H1 (cell line): ENCODE measurements around the gene TRIOBP. TPM values are rescaled to one million over a fixed set of nuclear protein-coding genes. Genes with fewer than 3 reads are reported as not detected.

ENCODE experiments used
- CTCF ChIA-PET: fragments of 300-600 bp; sonication (Branson Sonifier 250); formaldehyde crosslinking; loops from one replicate; lab custom pipeline; 2021; ENCODE audit not compliant: partially characterized antibody; lab: Charles Lee
- POLR2A ChIA-PET: fragments of 300-600 bp; sonication (Branson Sonifier 250); formaldehyde crosslinking; loops from one replicate; lab custom pipeline; 2021; ENCODE audit warnings: inconsistent platforms; ENCODE audit not compliant: partially characterized antibody; lab: Charles Lee
- DNase-seq, 2 experiments: peaks; one replicate each; pipeline versions ENCODE4 v3.0.0 to v3.0.0-alpha.2; 2010 to 2022; ENCODE audit warnings: low spot score in 2 of 2, low read depth in 1 of 2, mixed read lengths in 1 of 2
- FAIRE-seq: peaks from 2 replicates; lab custom pipeline; 2011; peaks lifted over from hg19 to GRCh38; lab: Jason Lieb, UNC
- H2AFZ ChIP-seq: 2 replicates; pipeline ENCODE4 v1.8.1; 2012; ENCODE audit warnings: low read length, inconsistent platforms
- H2AK5ac ChIP-seq: 2 replicates; pipeline ENCODE4 v1.6.1; 2013; ENCODE audit warnings: low read depth, low read length
- H2BK120ac ChIP-seq: replicated peaks from 2 replicates; pipeline ENCODE3; 2013; ENCODE audit warnings: low read depth, low read length, inconsistent platforms
- H2BK12ac ChIP-seq: 2 replicates; pipeline ENCODE4 v1.6.1; 2013; ENCODE audit warnings: low read depth, low read length
- H2BK15ac ChIP-seq: 2 replicates; pipeline ENCODE4 v1.6.1; 2013; ENCODE audit warnings: low read length
- H2BK20ac ChIP-seq: 2 replicates; pipeline ENCODE4 v1.6.1; 2013; ENCODE audit warnings: low read length
- H2BK5ac ChIP-seq: 2 replicates; pipeline ENCODE4 v1.6.1; 2013; ENCODE audit warnings: low read depth, low read length
- H3K14ac ChIP-seq: 2 replicates; pipeline ENCODE4 v1.6.1; 2013; ENCODE audit warnings: inconsistent platforms; ENCODE audit not compliant: insufficient read length
- H3K18ac ChIP-seq: 2 replicates; pipeline ENCODE4 v1.6.1; 2013; ENCODE audit warnings: low read length; ENCODE audit errors: extremely low read depth
- H3K23ac ChIP-seq: 2 replicates; pipeline ENCODE4 v1.6.1; 2013; ENCODE audit warnings: inconsistent platforms; ENCODE audit not compliant: insufficient read length
- H3K23me2 ChIP-seq: 2 replicates; pipeline ENCODE4 v1.6.1; 2013; ENCODE audit warnings: low read depth, low read length
- H3K27ac ChIP-seq: 2 replicates; pipeline ENCODE4 v1.6.1; 2011; ENCODE audit warnings: low read depth, low read length, inconsistent platforms
- H3K27me3 ChIP-seq, 4 experiments: replicated peaks in 1 of 4; 1 replicate in 1 of 4; 2 replicates in 3 of 4; pipeline versions ENCODE4 v1.6.1 to v1.8.1; 2011 to 2013; ENCODE audit warnings: low read length in 3 of 4, mild to moderate bottlenecking in 3 of 4, inconsistent platforms in 2 of 4, mixed read lengths in 2 of 4, moderate library complexity in 1 of 4; ENCODE audit not compliant: control insufficient read depth in 3 of 4, insufficient read depth in 3 of 4; ENCODE audit errors: extremely low read depth in 1 of 4
- H3K36me3 ChIP-seq, 4 experiments: 2 replicates each; pipeline versions ENCODE4 v1.6.1 to v1.8.1; 2011 to 2013; ENCODE audit warnings: mild to moderate bottlenecking in 4 of 4, low read length in 3 of 4, moderate library complexity in 2 of 4, control low read depth in 1 of 4, inconsistent platforms in 1 of 4; ENCODE audit not compliant: insufficient read depth in 4 of 4, control insufficient read depth in 2 of 4
- H3K4ac ChIP-seq: replicated peaks from 2 replicates; pipeline ENCODE3; 2013; ENCODE audit warnings: low read length, low read depth, mixed read lengths, inconsistent platforms; ENCODE audit not compliant: insufficient read length
- H3K4me1 ChIP-seq, 4 experiments: replicated peaks in 1 of 4; 1 replicate in 1 of 4; 2 replicates in 3 of 4; pipeline versions ENCODE4 v1.6.1 to v1.8.1; 2011 to 2013; ENCODE audit warnings: low read length in 3 of 4, inconsistent platforms in 2 of 4, mixed read lengths in 1 of 4; ENCODE audit not compliant: insufficient read depth in 4 of 4, control insufficient read depth in 3 of 4
- H3K4me2 ChIP-seq, 2 experiments: 2 replicates each; pipeline versions ENCODE4 v1.6.1 to v1.8.1; 2011 to 2013; ENCODE audit warnings: low read depth in 2 of 2, low read length in 2 of 2, control low read depth in 1 of 2, inconsistent platforms in 1 of 2, mild to moderate bottlenecking in 1 of 2; ENCODE audit not compliant: insufficient read depth in 1 of 2
- H3K4me3 ChIP-seq, 4 experiments: fragments of 200-600, 300-600 bp in 1 of 4; sonication (generic), shearing (Covaris generic), sonication (Bioruptor Twin) in 1 of 4; 2 replicates each; pipeline versions ENCODE4 v1.5.1 to v1.8.1; 2011 to 2016; ENCODE audit warnings: low read length in 4 of 4, low read depth in 3 of 4, control low read depth in 2 of 4, inconsistent platforms in 2 of 4, mild to moderate bottlenecking in 2 of 4, mixed read lengths in 1 of 4, moderate library complexity in 1 of 4; ENCODE audit not compliant: insufficient read depth in 2 of 4; ENCODE audit errors: extremely low read depth in 1 of 4
- H3K56ac ChIP-seq: replicated peaks from 2 replicates; pipeline ENCODE3; 2013; ENCODE audit warnings: low read depth, mild to moderate bottlenecking, mixed read lengths, low read length, inconsistent platforms; ENCODE audit not compliant: insufficient read length
- H3K79me1 ChIP-seq: 2 replicates; pipeline ENCODE4 v1.6.1; 2013; ENCODE audit warnings: low read depth, low read length, control low read depth
- H3K79me2 ChIP-seq, 2 experiments: 2 replicates each; pipeline versions ENCODE4 v1.6.1 to v1.8.1; 2012 to 2013; ENCODE audit warnings: low read length in 2 of 2, mild to moderate bottlenecking in 2 of 2, inconsistent platforms in 1 of 2; ENCODE audit not compliant: insufficient read depth in 2 of 2, control insufficient read depth in 1 of 2
- H3K9ac ChIP-seq, 4 experiments: replicated peaks in 1 of 4; 1 replicate in 1 of 4; 2 replicates in 3 of 4; pipeline versions ENCODE4 v1.6.1 to v1.8.1; 2011 to 2013; ENCODE audit warnings: low read depth in 3 of 4, low read length in 3 of 4, control low read depth in 2 of 4, mild to moderate bottlenecking in 2 of 4, moderate library complexity in 2 of 4, inconsistent platforms in 1 of 4; ENCODE audit errors: extremely low read depth in 1 of 4
- H3K9me3 ChIP-seq, 2 experiments: 2 replicates each; pipeline versions ENCODE4 v1.6.1 to v1.8.1; 2012 to 2013; ENCODE audit warnings: mild to moderate bottlenecking in 2 of 2, moderate library complexity in 2 of 2, control low read depth in 1 of 2, inconsistent platforms in 1 of 2, low read depth in 1 of 2, low read length in 1 of 2, mixed read lengths in 1 of 2; ENCODE audit not compliant: insufficient read depth in 2 of 2
- H4K20me1 ChIP-seq, 2 experiments: replicated peaks in 1 of 2; 2 replicates each; pipeline versions ENCODE3 to v1.8.1; 2011 to 2013; ENCODE audit warnings: inconsistent platforms in 2 of 2, low read length in 2 of 2, mild to moderate bottlenecking in 1 of 2; ENCODE audit not compliant: insufficient read depth in 2 of 2, control insufficient read depth in 1 of 2
- H4K5ac ChIP-seq: 2 replicates; pipeline ENCODE4 v1.6.1; 2013; ENCODE audit warnings: low read length, low read depth, mixed read lengths, inconsistent platforms; ENCODE audit not compliant: insufficient read length
- H4K8ac ChIP-seq: 2 replicates; pipeline ENCODE4 v1.8.0; 2013; ENCODE audit warnings: mild to moderate bottlenecking, moderate library complexity, low read length, inconsistent platforms; ENCODE audit not compliant: insufficient read depth; ENCODE audit errors: extremely low read depth
- H4K91ac ChIP-seq: replicated peaks from 2 replicates; pipeline ENCODE3; 2013; ENCODE audit warnings: low read length, mixed read lengths, inconsistent platforms; ENCODE audit not compliant: insufficient read length
- BACH1 ChIP-seq: IDR thresholded peaks from 2 replicates; pipeline ENCODE4 v1.6.1; 2012; ENCODE audit warnings: low read length, improper control_type of control experiment
- CHD1 ChIP-seq: IDR thresholded peaks from 2 replicates; pipeline ENCODE4 v1.6.1; 2012; ENCODE audit warnings: low read depth, low read length, improper control_type of control experiment
- FOSL1 ChIP-seq: IDR thresholded peaks from 2 replicates; pipeline ENCODE4 v1.6.1; 2011; ENCODE audit warnings: mild to moderate bottlenecking, low read depth, low read length, moderate library complexity; ENCODE audit not compliant: insufficient read depth
- GTF2F1 ChIP-seq: IDR thresholded peaks from 2 replicates; pipeline ENCODE4 v1.6.1; 2012; ENCODE audit warnings: low read depth, low read length, improper control_type of control experiment, borderline replicate concordance
- HDAC2 ChIP-seq, 2 experiments: fragments of 300-600 bp in 1 of 2; sonication (generic) in 1 of 2; IDR thresholded peaks; 2 replicates each; pipeline ENCODE4 v1.6.1; 2011 to 2012; ENCODE audit warnings: low read depth in 2 of 2, low read length in 2 of 2, mild to moderate bottlenecking in 2 of 2, moderate library complexity in 2 of 2, borderline replicate concordance in 1 of 2, inconsistent platforms in 1 of 2
- MAFK ChIP-seq: IDR thresholded peaks from 2 replicates; pipeline ENCODE4 v1.6.1; 2012; ENCODE audit warnings: low read depth, mild to moderate bottlenecking, improper control_type of control experiment, low read length
- RFX5 ChIP-seq: IDR thresholded peaks from 2 replicates; pipeline ENCODE4 v1.6.1; 2011; ENCODE audit warnings: low read depth, low read length, improper control_type of control experiment, borderline replicate concordance
- SRF ChIP-seq: IDR thresholded peaks from 2 replicates; pipeline ENCODE4 v1.6.1; 2011; ENCODE audit warnings: mild to moderate bottlenecking, low read depth, low read length, moderate library complexity
- YY1 ChIP-seq: IDR thresholded peaks from 2 replicates; pipeline ENCODE4 v1.6.1; 2011; ENCODE audit warnings: low read depth, mild to moderate bottlenecking, low read length
- WGBS, 2 experiments: shearing (Covaris generic) in 1 of 2; methylation state at CpG; one replicate each; pipeline versions ENCODE4 v1.1.6 to v1.1.7; 2013 to 2015; ENCODE audit warnings: low lambda C conversion rate in 2 of 2, mixed read lengths in 2 of 2, inconsistent platforms in 1 of 2, low coverage in 1 of 2, missing lambda C conversion rate in 1 of 2; ENCODE audit not compliant: insufficient replicate concordance in 2 of 2, insufficient coverage in 1 of 2, insufficient read length in 1 of 2; ENCODE audit errors: extremely low coverage in 1 of 2, missing lambda C conversion rate in 1 of 2; 5-methylcytosine and 5-hydroxymethylcytosine counted together
- polyA plus RNA-seq, 7 experiments: library from polyadenylated mRNA; depleted of rRNA in 3 of 7; stranded (reverse) in 5 of 7; unstranded in 2 of 7; fragments of >200 nt in 5 of 7; fragments of 200-250 nt in 2 of 7; gene quantifications; 1 replicate in 5 of 7; 2 replicates in 1 of 7; 4 replicates in 1 of 7; pipeline versions ENCODE4 v1.2.1 to v1.2.3, GENCODE V29; 2011 to 2013; ENCODE audit warnings: missing spikeins in 2 of 7, mixed read lengths in 2 of 7
- total RNA-seq: library from RNA; stranded (reverse); fragmentation: NEBNext Ultra II Directional; extraction: Animal tissue kit (Norgen Biotek cat#: 25700); gene quantifications from 2 replicates; pipeline ENCODE4 v1.2.1, GENCODE V29; 2021
- TF ChIP-seq, protein P1 (sequence below): IDR thresholded peaks from 2 replicates; pipeline ENCODE4 v1.6.1; 2012; ENCODE audit warnings: inconsistent platforms
- TF ChIP-seq, protein P2 (sequence below), 3 experiments: IDR thresholded peaks; 1 replicate in 2 of 3; 2 replicates in 1 of 3; pipeline versions ENCODE4 v1.5.1 to v1.6.1; 2011; ENCODE audit warnings: low read length in 3 of 3, mild to moderate bottlenecking in 3 of 3, inconsistent platforms in 2 of 3, low read depth in 1 of 3, moderate library complexity in 1 of 3; ENCODE audit not compliant: insufficient read depth in 1 of 3; ENCODE audit errors: control extremely low read depth in 1 of 3

Gene TRIOBP
- total and polyA plus RNA-seq, 2 of the 8 experiments (the other 6 are each of a cell fraction or from before 2014, with no cell fraction given) = 18.2 to 27.3 TPM

DNA sequence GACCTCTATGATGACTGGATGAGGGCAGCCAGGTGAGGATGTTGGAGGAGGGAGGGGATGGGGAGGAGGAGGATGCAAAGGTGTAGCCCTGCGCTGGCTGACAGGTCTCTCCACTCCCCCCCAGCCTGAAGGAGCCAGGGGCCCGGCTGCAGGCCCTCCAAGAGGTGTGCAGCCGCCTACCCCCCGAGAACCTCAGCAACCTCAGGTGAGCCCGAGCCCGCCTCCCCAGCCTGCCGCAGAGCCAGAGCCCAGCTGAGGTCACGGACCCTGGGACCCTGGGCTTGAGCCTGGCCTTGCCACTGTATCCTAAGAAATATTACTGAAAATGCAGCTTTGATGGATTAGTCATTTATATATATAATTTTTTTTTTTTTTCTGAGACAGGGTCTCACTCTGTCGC lies 49.5 kb upstream of the TRIOBP start:
- Histone ChIP-seq H3K79me1 (no peaks in the 10 kb centered on the region), H3K27ac (no peak overlapping the region), H2BK15ac (no peak overlapping the region), H3K23ac (no peak overlapping the region), H2BK20ac (no peak overlapping the region), H4K8ac (no peak overlapping the region), H4K91ac (no peak overlapping the region), H2BK120ac (no peak overlapping the region), H3K14ac (no peak overlapping the region), H3K9ac (no peak overlapping the region), H4K20me1 (peaks cover 0 to 12% of the 10 kb centered on the region in 2 experiments), H3K18ac (no peak overlapping the region), H3K4me1 (no peaks in the 10 kb centered on the region), H3K27me3 (no peaks in the 10 kb centered on the region), H4K5ac (no peak overlapping the region), H2BK12ac (no peak overlapping the region), H3K23me2 (no peaks in the 10 kb centered on the region), H2AFZ (no peak overlapping the region), H3K4me3 (no peak overlapping the region), H2AK5ac (no peak overlapping the region), H3K36me3 (peaks cover 13 to 33% (median 22%) of the 10 kb centered on the region in 4 experiments), H3K4ac (no peak overlapping the region), H3K4me2 (no peak overlapping the region), H3K79me2 (no peaks in the 10 kb centered on the region), H3K56ac (no peak overlapping the region), H2BK5ac (no peak overlapping the region), H3K9me3 (no peaks in the 10 kb centered on the region)
- DNase-seq (no peak), FAIRE-seq (no peak)
- 87% methylated on average over 9 of the region's 9 CpGs; no CpG with 5 or more reads in 1 of the 2 experiments for WGBS, 2 experiments
- ChIA-PET CTCF (interaction anchor here (0.6 to 2.2 kb wide), 3 partner anchors 11 to 158 kb away, joined by 3 to 7 read pairs (median 6); no protein-coding TSS in a partner anchor), POLR2A (interaction anchor here (0.6 to 3.2 kb wide), 4 partner anchors 8 to 281 kb away, joined by 3 to 8 read pairs (median 4); no protein-coding TSS in a partner anchor)
- TF ChIP-seq HDAC2 (IDR thresholded peaks at IDR 0.05; ENCODE audit: borderline replicate concordance in 1 of 2, low read depth in 2 of 2, low read length in 2 of 2) (no peak), YY1 (no peak), MAFK (no peak), GTF2F1 (no peak), SRF (no peak), RFX5 (no peak), FOSL1 (no peak), BACH1 (no peak), CHD1 (no peak)
- TF ChIP-seq, protein P1, sequence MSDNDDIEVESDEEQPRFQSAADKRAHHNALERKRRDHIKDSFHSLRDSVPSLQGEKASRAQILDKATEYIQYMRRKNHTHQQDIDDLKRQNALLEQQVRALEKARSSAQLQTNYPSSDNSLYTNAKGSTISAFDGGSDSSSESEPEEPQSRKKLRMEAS = no peak
- TF ChIP-seq, protein P2, sequence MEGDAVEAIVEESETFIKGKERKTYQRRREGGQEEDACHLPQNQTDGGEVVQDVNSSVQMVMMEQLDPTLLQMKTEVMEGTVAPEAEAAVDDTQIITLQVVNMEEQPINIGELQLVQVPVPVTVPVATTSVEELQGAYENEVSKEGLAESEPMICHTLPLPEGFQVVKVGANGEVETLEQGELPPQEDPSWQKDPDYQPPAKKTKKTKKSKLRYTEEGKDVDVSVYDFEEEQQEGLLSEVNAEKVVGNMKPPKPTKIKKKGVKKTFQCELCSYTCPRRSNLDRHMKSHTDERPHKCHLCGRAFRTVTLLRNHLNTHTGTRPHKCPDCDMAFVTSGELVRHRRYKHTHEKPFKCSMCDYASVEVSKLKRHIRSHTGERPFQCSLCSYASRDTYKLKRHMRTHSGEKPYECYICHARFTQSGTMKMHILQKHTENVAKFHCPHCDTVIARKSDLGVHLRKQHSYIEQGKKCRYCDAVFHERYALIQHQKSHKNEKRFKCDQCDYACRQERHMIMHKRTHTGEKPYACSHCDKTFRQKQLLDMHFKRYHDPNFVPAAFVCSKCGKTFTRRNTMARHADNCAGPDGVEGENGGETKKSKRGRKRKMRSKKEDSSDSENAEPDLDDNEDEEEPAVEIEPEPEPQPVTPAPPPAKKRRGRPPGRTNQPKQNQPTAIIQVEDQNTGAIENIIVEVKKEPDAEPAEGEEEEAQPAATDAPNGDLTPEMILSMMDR (IDR thresholded peaks at IDR 0.05; ENCODE audit: control extremely low read depth in 1 of 3, insufficient read depth in 1 of 3, low read depth in 1 of 3, low read length in 3 of 3) = no peak
